Retinal pigment epithelial cell (primary cell): Measurements from ENCODE around the gene MBD5.

ENCODE experiments used
- DNase-seq: peaks from one replicate; pipeline ENCODE4 v3.0.0-alpha.2; 2010; ENCODE audit warnings: low read depth
- H3K4me3 ChIP-seq: 2 replicates; pipeline ENCODE4 v1.5.1; 2011; ENCODE audit warnings: mild to moderate bottlenecking, low read length, control low read depth, moderate library complexity
- TF ChIP-seq, protein P1 (sequence below): conservative IDR thresholded peaks from 2 replicates; pipeline ENCODE4 v1.5.1; 2011; ENCODE audit warnings: low read depth, low read length, control low read depth, inconsistent platforms

The MBD5 gene

DNA sequence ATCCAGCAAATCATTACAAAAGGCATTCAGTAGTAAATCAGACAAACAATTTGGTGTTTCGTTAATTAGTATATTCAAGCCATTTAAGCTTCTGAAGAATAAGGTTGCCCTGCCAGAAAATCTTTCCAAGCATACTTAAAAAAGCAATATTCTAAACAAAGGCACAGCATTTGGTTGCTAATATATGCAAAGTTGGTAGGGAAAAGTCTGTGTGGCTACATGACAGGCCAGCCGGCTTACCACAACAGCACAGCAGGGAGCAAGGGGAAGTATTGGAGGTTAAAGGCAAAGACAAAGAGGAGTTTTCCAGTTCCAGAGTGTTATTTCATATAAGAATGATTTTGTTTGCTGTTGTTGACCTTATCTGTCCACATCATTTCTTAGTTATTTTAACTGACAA, 282.3 kb downstream of the MBD5 start:
- TF ChIP-seq, protein P1, sequence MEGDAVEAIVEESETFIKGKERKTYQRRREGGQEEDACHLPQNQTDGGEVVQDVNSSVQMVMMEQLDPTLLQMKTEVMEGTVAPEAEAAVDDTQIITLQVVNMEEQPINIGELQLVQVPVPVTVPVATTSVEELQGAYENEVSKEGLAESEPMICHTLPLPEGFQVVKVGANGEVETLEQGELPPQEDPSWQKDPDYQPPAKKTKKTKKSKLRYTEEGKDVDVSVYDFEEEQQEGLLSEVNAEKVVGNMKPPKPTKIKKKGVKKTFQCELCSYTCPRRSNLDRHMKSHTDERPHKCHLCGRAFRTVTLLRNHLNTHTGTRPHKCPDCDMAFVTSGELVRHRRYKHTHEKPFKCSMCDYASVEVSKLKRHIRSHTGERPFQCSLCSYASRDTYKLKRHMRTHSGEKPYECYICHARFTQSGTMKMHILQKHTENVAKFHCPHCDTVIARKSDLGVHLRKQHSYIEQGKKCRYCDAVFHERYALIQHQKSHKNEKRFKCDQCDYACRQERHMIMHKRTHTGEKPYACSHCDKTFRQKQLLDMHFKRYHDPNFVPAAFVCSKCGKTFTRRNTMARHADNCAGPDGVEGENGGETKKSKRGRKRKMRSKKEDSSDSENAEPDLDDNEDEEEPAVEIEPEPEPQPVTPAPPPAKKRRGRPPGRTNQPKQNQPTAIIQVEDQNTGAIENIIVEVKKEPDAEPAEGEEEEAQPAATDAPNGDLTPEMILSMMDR: no peak

DNA sequence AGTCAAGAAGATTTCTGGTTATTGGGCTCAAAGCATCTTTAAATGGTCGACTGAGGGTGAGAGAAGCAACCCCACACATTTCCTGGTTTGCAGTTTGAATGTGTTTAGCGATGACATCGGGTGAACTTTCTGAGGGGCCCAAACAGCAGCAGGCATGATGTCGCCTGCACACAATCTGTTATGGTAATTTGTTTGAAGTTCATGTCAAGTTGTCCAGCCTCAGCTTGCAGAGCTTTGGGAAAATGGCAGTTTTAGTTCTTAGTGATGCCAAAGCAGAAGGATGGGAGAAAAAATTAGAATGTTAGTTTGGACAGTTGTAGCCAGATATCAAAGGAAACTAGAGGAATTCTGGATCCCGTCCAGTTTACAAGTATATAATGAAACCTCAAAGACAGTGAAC, 284.6 kb downstream of the MBD5 start:
- DNase-seq: no peak
- TF ChIP-seq, protein P1: no peak
- H3K4me3 ChIP-seq: no peak overlapping the region

More for the DNA sequence above, 282.3 kb downstream of the MBD5 start:
- no peak overlapping the region for H3K4me3 ChIP-seq
- DNase-seq: no peak

DNA sequence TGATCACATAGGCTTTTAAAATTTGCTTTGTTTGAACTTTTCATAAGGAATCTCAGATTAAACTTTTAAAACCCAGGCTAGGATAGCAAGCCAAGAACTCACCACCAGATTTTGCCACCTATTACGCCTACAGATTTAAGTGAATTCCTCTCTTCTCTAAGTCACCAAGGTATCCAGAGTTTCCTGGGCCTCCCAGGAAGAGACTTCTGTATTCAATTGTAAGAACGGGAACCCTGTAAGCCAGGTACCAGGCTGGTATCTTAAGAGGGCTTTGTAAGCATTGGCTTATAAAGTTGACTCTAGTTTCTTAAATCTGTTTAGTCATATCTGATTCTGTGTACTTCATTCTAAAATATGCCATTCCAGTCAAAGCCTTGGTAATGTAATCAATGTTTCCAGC, 285.1 kb downstream of the MBD5 start:
- DNase-seq: no peak
- TF ChIP-seq, protein P1: no peak

DNA sequence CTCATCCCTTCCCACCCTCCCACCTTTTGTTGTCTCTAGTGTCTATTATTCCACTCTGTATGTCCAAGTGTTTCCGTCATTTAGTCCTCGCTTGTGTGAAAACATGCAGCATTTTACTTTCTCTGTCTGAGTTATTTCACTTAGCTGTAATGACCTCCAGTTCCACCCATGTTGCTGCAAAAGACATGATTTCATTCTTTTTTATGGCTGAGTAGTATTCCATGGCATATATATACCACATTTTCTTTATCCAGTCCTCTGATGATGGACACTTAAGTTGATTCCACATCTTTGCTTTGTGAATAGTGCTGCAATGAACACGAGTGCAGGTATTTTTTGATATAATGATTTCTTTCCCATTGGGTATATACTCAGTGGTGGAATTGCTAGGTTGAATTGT, 296.7 kb downstream of the MBD5 start:
- TF ChIP-seq, protein P1: no peak
- DNase-seq: no peak
- H3K4me3 ChIP-seq: no peak overlapping the region

More for the DNA sequence above, 285.1 kb downstream of the MBD5 start:
- H3K4me3 ChIP-seq: no peak overlapping the region

DNA sequence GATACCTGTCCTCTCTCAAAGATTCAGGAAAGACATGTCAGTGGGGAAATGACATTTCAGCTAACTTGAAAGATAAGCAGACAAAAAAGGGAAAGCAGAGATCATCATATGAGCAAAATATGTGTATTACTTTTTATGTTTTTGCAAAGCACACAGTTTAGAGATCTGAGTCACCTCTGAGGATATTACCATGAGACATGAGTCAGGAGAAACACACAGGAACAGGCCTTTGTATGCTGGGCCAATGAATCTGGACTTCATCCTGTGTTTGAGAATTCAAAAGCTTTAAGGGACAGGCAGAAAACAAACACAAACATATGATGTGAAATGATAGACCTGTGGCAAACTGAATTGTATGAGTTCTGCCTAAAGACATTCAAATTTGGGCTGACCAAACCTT, 317.6 kb downstream of the MBD5 start:
- no peak overlapping the region for H3K4me3 ChIP-seq
- DNase-seq: peak; percentile 37
- TF ChIP-seq, protein P1: no peak

DNA sequence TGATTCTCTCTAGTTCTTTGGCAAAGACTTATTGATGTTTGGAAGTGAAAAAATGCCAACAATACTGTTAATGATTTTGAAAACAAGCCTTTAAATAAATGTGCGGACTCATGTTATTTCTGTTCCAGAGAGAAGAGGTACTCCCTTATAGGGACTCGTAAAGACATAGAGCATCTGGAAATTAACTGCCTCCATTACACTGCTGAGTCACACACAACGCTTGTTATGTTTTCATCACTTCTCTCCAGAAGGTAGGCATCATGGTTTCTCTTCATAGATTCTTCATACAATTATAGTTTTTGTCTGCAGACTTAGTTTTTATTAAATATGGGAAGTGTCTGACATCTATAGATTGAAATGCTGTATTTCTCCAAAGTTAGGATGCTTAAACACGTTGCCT, 321.2 kb downstream of the MBD5 start:
- H3K4me3 ChIP-seq: no peak overlapping the region
- no peak for DNase-seq
- TF ChIP-seq, protein P1: no peak

DNA sequence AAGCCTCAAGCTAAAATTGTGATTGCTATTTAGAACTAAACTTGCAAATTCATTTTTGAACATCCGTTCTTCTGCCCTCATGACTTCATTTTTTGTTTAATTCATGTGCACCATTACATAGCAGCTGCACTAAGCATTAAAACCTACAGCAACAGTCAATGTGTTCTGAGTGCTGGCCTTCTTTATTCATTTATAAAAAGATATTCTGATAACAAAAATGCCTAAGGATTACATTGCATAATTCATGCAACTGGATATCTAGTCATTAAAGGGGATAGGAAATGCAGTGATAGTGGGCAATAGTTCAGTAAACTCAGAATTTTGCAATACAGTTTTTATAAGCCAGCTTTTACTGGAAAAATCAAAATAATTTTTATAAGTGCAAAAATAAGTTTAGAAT, 329.3 kb downstream of the MBD5 start:
- no peak overlapping the region for H3K4me3 ChIP-seq
- DNase-seq: no peak
- TF ChIP-seq, protein P1: no peak
